Liver (tissue), 9 donors: ENCODE measurements around the gene ADCY2. TPM values are rescaled to one million over a fixed set of nuclear protein-coding genes. Genes with fewer than 3 reads are reported as not detected.

Source experiments
- DNase-seq: peaks from one replicate; pipeline ENCODE4 v3.0.0-alpha.2; 2017; ENCODE audit warnings: low spot score
- H3K27ac ChIP-seq, 2 donors: one replicate each; pipeline ENCODE4 v1.7.0; 2013; ENCODE audit warnings: inconsistent platforms in 2 of 2, low read length in 2 of 2, control low read depth in 1 of 2, low read depth in 1 of 2, mild to moderate bottlenecking in 1 of 2
- H3K27me3 ChIP-seq, 4 donors: one replicate each; pipeline versions ENCODE4 v1.6.1 to v1.7.0; 2013; ENCODE audit warnings: low read length in 3 of 4, inconsistent platforms in 1 of 4, mild to moderate bottlenecking in 1 of 4, moderate library complexity in 1 of 4; ENCODE audit not compliant: control insufficient read depth in 4 of 4, insufficient read depth in 4 of 4
- H3K36me3 ChIP-seq, 4 donors: one replicate each; pipeline versions ENCODE4 v1.6.1 to v1.7.0; 2013; ENCODE audit warnings: low read length in 3 of 4, mild to moderate bottlenecking in 3 of 4, low read depth in 1 of 4, moderate library complexity in 1 of 4; ENCODE audit not compliant: control insufficient read depth in 4 of 4, insufficient read depth in 3 of 4
- H3K4me1 ChIP-seq, 4 donors: one replicate each; pipeline versions ENCODE4 v1.6.1 to v1.7.0; 2013; ENCODE audit warnings: low read length in 3 of 4, mild to moderate bottlenecking in 3 of 4, moderate library complexity in 1 of 4; ENCODE audit not compliant: control insufficient read depth in 4 of 4, insufficient read depth in 4 of 4
- H3K4me3 ChIP-seq, 3 donors: one replicate each; pipeline versions ENCODE4 v1.6.1 to v1.7.0; 2013; ENCODE audit warnings: low read length in 3 of 3, control low read depth in 1 of 3, low read depth in 1 of 3, mild to moderate bottlenecking in 1 of 3
- H3K9ac ChIP-seq, 2 donors: one replicate each; pipeline ENCODE4 v1.7.0; 2013; ENCODE audit warnings: low read length in 2 of 2, mild to moderate bottlenecking in 2 of 2, moderate library complexity in 2 of 2, control low read depth in 1 of 2, low read depth in 1 of 2
- H3K9me3 ChIP-seq, 4 donors: one replicate each; pipeline versions ENCODE4 v1.6.1 to v1.7.0; 2013; ENCODE audit warnings: low read length in 3 of 4; ENCODE audit not compliant: control insufficient read depth in 4 of 4
- EGR1 ChIP-seq, 2 donors: IDR thresholded peaks; 2 replicates each; pipeline ENCODE4 v1.6.1; 2016 to 2018; ENCODE audit warnings: antibody characterized with exemption in 2 of 2, low read depth in 2 of 2
- FOXA1 ChIP-seq: IDR thresholded peaks from 2 replicates; pipeline ENCODE4 v1.6.1; 2016; ENCODE audit warnings: antibody characterized with exemption
- FOXA2 ChIP-seq: IDR thresholded peaks from 2 replicates; pipeline ENCODE4 v1.6.1; 2016; ENCODE audit warnings: antibody characterized with exemption
- GABPA ChIP-seq, 2 donors: IDR thresholded peaks in 1 of 2; conservative IDR thresholded peaks in 1 of 2; 2 replicates each; pipeline ENCODE4 v1.6.1; 2016; ENCODE audit warnings: antibody characterized with exemption in 2 of 2, mild to moderate bottlenecking in 1 of 2, moderate library complexity in 1 of 2
- HNF4A ChIP-seq, 2 donors: conservative IDR thresholded peaks; 2 replicates each; pipeline ENCODE4 v1.6.1; 2016; ENCODE audit warnings: antibody characterized with exemption in 2 of 2, mild to moderate bottlenecking in 2 of 2
- HNF4G ChIP-seq: IDR thresholded peaks from 2 replicates; pipeline ENCODE4 v1.6.1; 2016; ENCODE audit warnings: antibody characterized with exemption
- NR2F2 ChIP-seq: IDR thresholded peaks from 2 replicates; pipeline ENCODE4 v1.6.1; 2016; ENCODE audit warnings: antibody characterized with exemption
- RAD21 ChIP-seq, 2 donors: IDR thresholded peaks; 2 replicates each; pipeline ENCODE4 v1.6.1; 2016; ENCODE audit warnings: antibody characterized with exemption in 2 of 2, mild to moderate bottlenecking in 2 of 2
- RXRA ChIP-seq, 2 donors: IDR thresholded peaks; 2 replicates each; pipeline ENCODE4 v1.6.1; 2017 to 2018; ENCODE audit warnings: antibody characterized with exemption in 2 of 2, mild to moderate bottlenecking in 1 of 2
- SP1 ChIP-seq: IDR thresholded peaks from 2 replicates; pipeline ENCODE4 v1.6.1; 2018; ENCODE audit warnings: antibody characterized with exemption, mild to moderate bottlenecking
- TAF1 ChIP-seq: conservative IDR thresholded peaks from 2 replicates; pipeline ENCODE4 v1.6.1; 2016; ENCODE audit warnings: antibody characterized with exemption, mild to moderate bottlenecking
- YY1 ChIP-seq: IDR thresholded peaks from 2 replicates; pipeline ENCODE4 v1.6.1; 2016; ENCODE audit warnings: antibody characterized with exemption, mild to moderate bottlenecking
- WGBS: extraction: QIAGEN DNeasy Blood & Tissue Kit; methylation state at CpG from one replicate; pipeline ENCODE4 v1.1.7; 2013; 5-methylcytosine and 5-hydroxymethylcytosine counted together
- polyA plus RNA-seq, 2 donors: library from polyadenylated mRNA; stranded (reverse) in 1 of 2; unstranded in 1 of 2; fragments of 200-250 nt in 1 of 2; fragments of >200 nt in 1 of 2; fragmentation: Nextera tagmentation in 1 of 2; extraction: Ambion mirVana in 1 of 2; gene quantifications; one replicate each; pipeline versions ENCODE4 v1.2.1 to v1.2.3, GENCODE V29; 2013 to 2015
- total RNA-seq, 2 donors: library from RNA; depleted of rRNA; stranded (reverse); fragments of >200 nt; gene quantifications; one replicate each; pipeline ENCODE4 v1.2.3, GENCODE V29; 2014
- TF ChIP-seq, protein P1 (sequence below): fragments of 150-350 bp; IDR thresholded peaks from 2 replicates; pipeline ENCODE4 v1.5.1; 2017; ENCODE audit warnings: improper control_type of control experiment, low read depth, low read length; ENCODE audit not compliant: missing input control
- TF ChIP-seq, protein P2 (sequence below): IDR thresholded peaks from 2 replicates; pipeline ENCODE4 v1.6.1; 2016; ENCODE audit warnings: antibody characterized with exemption, mild to moderate bottlenecking
- TF ChIP-seq, protein P3 (sequence below): IDR thresholded peaks from 2 replicates; pipeline ENCODE4 v1.6.1; 2016; ENCODE audit warnings: antibody characterized with exemption
- TF ChIP-seq, protein P4 (sequence below): IDR thresholded peaks from 2 replicates; pipeline ENCODE4 v1.6.1; 2016; ENCODE audit warnings: antibody characterized with exemption
- donor health status: healthy.
- donor health status: healthy.
- donor health status: healthy.
- donor health status: healthy.
- donor health status: healthy.

ADCY2 gene
- total and polyA plus RNA-seq, 4 donors, result not detected

DNA sequence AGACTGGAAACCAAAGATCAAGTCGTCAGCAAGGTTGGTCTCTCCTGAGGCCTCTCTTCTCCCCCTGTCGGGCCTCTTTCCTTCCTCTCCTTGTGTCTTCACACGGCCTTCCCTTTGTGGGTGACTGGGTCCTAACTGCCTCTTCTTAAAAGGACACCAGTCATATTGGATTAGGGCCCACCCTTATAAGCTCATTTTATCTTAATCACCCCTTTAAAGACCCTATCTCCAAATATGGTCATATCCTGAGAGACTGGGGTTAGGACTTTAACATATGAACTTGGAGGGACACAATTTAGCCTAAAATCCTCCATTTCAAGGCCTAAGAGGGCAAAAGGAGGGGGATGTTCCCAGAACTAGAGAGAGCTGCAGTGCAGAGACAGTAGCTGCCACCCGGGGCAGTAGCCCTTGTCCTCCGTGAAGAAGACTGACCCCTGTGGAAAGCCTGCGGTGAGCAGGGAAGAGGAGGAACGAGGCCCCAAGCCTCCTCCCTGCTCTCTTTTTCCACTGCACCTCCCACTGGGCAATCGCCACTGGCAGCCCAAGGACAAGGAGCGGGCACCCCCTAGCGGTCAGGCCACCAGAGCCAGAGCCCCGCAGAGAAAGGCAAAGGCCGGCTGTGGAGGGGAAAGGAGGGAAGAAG, 420.1 kb downstream of the ADCY2 start:
- no peaks in the 10 kb centered on the region for H3K4me1 ChIP-seq
- no peak overlapping the region for H3K27ac ChIP-seq
- no peaks in the 10 kb centered on the region for H3K9me3 ChIP-seq
- no peaks in the 10 kb centered on the region for H3K36me3 ChIP-seq
- H3K9ac ChIP-seq, result no peak overlapping the region
- H3K4me3 ChIP-seq, result no peak overlapping the region
- peak; percentile 72 to 83 for TF ChIP-seq RAD21 (IDR thresholded peaks at IDR 0.05)
- TF ChIP-seq HNF4A (conservative IDR thresholded peaks at IDR 0.05), result no peak
- TF ChIP-seq, protein P1, sequence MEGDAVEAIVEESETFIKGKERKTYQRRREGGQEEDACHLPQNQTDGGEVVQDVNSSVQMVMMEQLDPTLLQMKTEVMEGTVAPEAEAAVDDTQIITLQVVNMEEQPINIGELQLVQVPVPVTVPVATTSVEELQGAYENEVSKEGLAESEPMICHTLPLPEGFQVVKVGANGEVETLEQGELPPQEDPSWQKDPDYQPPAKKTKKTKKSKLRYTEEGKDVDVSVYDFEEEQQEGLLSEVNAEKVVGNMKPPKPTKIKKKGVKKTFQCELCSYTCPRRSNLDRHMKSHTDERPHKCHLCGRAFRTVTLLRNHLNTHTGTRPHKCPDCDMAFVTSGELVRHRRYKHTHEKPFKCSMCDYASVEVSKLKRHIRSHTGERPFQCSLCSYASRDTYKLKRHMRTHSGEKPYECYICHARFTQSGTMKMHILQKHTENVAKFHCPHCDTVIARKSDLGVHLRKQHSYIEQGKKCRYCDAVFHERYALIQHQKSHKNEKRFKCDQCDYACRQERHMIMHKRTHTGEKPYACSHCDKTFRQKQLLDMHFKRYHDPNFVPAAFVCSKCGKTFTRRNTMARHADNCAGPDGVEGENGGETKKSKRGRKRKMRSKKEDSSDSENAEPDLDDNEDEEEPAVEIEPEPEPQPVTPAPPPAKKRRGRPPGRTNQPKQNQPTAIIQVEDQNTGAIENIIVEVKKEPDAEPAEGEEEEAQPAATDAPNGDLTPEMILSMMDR, result peak; percentile 73
- no peak for TF ChIP-seq SP1
- WGBS, result 16% methylated on average over 12 of the region's 12 CpGs
- peaks cover 0 to 4% (median 0%) of the 10 kb centered on the region in 4 donors for H3K27me3 ChIP-seq
- DNase-seq, result peak; percentile 77

DNA sequence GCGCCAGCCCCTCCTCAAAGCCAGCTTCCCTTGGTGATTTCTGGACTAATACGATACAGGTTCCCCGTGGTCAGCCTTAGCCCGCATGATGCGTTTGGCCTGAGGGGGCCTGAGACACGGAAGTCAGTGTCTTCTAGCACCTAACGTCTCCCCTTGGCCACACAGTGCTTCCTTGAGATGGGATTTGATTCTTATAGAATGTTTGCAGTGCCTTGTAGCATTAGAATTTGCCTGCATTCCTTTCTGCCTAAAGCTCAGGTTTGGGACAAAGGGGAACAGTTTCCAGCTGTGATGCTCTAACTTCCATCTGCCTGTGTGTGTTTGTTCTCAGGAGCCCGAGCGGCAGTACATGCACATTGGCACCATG, 420.6 kb downstream of the ADCY2 start:
- 38% methylated on average over 9 of the region's 9 CpGs for WGBS
- no peaks in the 10 kb centered on the region for H3K36me3 ChIP-seq
- no peak overlapping the region for H3K9ac ChIP-seq
- no peaks in the 10 kb centered on the region for H3K9me3 ChIP-seq
- peaks cover 0 to 4% (median 1%) of the 10 kb centered on the region in 4 donors for H3K27me3 ChIP-seq
- no peak for DNase-seq
- H3K4me1 ChIP-seq, result no peaks in the 10 kb centered on the region
- no peak overlapping the region for H3K4me3 ChIP-seq
- TF ChIP-seq GABPA (IDR thresholded peaks at IDR 0.05 in 1 of 2, conservative IDR thresholded peaks at IDR 0.05 in 1 of 2) (no peak), SP1 (no peak), FOXA1 (no peak), YY1 (no peak), TAF1 (no peak), HNF4A (conservative IDR thresholded peaks at IDR 0.05) (no peak), HNF4G (no peak), NR2F2 (no peak)
- TF ChIP-seq, protein P2, sequence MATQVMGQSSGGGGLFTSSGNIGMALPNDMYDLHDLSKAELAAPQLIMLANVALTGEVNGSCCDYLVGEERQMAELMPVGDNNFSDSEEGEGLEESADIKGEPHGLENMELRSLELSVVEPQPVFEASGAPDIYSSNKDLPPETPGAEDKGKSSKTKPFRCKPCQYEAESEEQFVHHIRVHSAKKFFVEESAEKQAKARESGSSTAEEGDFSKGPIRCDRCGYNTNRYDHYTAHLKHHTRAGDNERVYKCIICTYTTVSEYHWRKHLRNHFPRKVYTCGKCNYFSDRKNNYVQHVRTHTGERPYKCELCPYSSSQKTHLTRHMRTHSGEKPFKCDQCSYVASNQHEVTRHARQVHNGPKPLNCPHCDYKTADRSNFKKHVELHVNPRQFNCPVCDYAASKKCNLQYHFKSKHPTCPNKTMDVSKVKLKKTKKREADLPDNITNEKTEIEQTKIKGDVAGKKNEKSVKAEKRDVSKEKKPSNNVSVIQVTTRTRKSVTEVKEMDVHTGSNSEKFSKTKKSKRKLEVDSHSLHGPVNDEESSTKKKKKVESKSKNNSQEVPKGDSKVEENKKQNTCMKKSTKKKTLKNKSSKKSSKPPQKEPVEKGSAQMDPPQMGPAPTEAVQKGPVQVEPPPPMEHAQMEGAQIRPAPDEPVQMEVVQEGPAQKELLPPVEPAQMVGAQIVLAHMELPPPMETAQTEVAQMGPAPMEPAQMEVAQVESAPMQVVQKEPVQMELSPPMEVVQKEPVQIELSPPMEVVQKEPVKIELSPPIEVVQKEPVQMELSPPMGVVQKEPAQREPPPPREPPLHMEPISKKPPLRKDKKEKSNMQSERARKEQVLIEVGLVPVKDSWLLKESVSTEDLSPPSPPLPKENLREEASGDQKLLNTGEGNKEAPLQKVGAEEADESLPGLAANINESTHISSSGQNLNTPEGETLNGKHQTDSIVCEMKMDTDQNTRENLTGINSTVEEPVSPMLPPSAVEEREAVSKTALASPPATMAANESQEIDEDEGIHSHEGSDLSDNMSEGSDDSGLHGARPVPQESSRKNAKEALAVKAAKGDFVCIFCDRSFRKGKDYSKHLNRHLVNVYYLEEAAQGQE, result no peak
- TF ChIP-seq, protein P3, sequence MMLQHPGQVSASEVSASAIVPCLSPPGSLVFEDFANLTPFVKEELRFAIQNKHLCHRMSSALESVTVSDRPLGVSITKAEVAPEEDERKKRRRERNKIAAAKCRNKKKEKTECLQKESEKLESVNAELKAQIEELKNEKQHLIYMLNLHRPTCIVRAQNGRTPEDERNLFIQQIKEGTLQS, result no peak
- no peak overlapping the region for H3K27ac ChIP-seq

DNA sequence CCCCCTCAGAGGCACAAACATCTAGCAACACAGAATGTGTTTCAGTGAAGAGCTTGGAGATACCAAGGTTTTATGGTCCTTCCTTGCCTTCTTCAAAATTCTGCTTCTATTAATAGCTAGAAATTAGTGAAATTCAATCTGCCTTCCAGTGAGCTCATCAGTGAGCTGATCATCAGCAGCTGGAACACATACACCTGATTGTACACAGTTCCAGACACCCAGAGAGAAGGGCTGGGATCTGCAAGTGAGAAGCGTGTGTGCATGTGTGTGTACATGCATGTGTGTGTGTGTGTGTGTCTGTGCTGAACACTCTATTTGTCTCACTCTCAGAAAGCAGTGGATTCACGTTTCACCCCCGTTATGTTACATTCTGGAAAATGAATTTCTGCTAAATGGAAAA, 426.5 kb downstream of the ADCY2 start:
- no peaks in the 10 kb centered on the region for H3K9me3 ChIP-seq
- no peak for DNase-seq
- H3K36me3 ChIP-seq, result no peaks in the 10 kb centered on the region
- no peak for TF ChIP-seq RXRA (IDR thresholded peaks at IDR 0.05)
- TF ChIP-seq GABPA (IDR thresholded peaks at IDR 0.05 in 1 of 2, conservative IDR thresholded peaks at IDR 0.05 in 1 of 2), result no peak
- no peak for TF ChIP-seq EGR1 (IDR thresholded peaks at IDR 0.05; ENCODE audit: low read depth in 2 of 2)
- TF ChIP-seq, protein P2, result no peak
- TF ChIP-seq, protein P4, sequence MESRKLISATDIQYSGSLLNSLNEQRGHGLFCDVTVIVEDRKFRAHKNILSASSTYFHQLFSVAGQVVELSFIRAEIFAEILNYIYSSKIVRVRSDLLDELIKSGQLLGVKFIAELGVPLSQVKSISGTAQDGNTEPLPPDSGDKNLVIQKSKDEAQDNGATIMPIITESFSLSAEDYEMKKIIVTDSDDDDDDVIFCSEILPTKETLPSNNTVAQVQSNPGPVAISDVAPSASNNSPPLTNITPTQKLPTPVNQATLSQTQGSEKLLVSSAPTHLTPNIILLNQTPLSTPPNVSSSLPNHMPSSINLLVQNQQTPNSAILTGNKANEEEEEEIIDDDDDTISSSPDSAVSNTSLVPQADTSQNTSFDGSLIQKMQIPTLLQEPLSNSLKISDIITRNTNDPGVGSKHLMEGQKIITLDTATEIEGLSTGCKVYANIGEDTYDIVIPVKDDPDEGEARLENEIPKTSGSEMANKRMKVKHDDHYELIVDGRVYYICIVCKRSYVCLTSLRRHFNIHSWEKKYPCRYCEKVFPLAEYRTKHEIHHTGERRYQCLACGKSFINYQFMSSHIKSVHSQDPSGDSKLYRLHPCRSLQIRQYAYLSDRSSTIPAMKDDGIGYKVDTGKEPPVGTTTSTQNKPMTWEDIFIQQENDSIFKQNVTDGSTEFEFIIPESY, result no peak
- no peak for TF ChIP-seq FOXA2
- no peak for TF ChIP-seq FOXA1
- H3K27ac ChIP-seq, result no peak overlapping the region
- H3K4me1 ChIP-seq, result no peaks in the 10 kb centered on the region
- H3K9ac ChIP-seq, result no peak overlapping the region
- WGBS, result 65% methylated on average over 3 of the region's 3 CpGs
- no peak overlapping the region for H3K4me3 ChIP-seq
- peaks cover 0 to 2% (median 1%) of the 10 kb centered on the region in 4 donors for H3K27me3 ChIP-seq
